Muscle layer of duodenum (tissue), 2 donors: Measurements from ENCODE around the gene ITGBL1.

Experiments
- H3K27ac ChIP-seq: one replicate; pipeline ENCODE4 v1.7.0; 2013; ENCODE audit warnings: mild to moderate bottlenecking, low read length
- H3K27me3 ChIP-seq: one replicate; pipeline ENCODE4 v1.7.0; 2013; ENCODE audit warnings: low read depth, mild to moderate bottlenecking, control low read depth, low read length
- H3K36me3 ChIP-seq, 2 donors: one replicate each; pipeline ENCODE4 v1.7.0; 2013; ENCODE audit warnings: low read length in 2 of 2, control low read depth in 1 of 2, mild to moderate bottlenecking in 1 of 2; ENCODE audit not compliant: insufficient read depth in 2 of 2, control insufficient read depth in 1 of 2
- H3K4me1 ChIP-seq, 2 donors: one replicate each; pipeline ENCODE4 v1.7.0; 2013; ENCODE audit warnings: low read length in 2 of 2, mild to moderate bottlenecking in 2 of 2, control low read depth in 1 of 2, moderate library complexity in 1 of 2; ENCODE audit not compliant: insufficient read depth in 2 of 2, control insufficient read depth in 1 of 2
- H3K4me3 ChIP-seq, 2 donors: one replicate each; pipeline ENCODE4 v1.7.0; 2013; ENCODE audit warnings: low read length in 2 of 2, low read depth in 1 of 2, mild to moderate bottlenecking in 1 of 2
- H3K9me3 ChIP-seq, 2 donors: one replicate each; pipeline ENCODE4 v1.7.0; 2013; ENCODE audit warnings: low read length in 2 of 2, control low read depth in 1 of 2, mild to moderate bottlenecking in 1 of 2; ENCODE audit not compliant: control insufficient read depth in 1 of 2
- donor health status: healthy.

Gene ITGBL1

DNA sequence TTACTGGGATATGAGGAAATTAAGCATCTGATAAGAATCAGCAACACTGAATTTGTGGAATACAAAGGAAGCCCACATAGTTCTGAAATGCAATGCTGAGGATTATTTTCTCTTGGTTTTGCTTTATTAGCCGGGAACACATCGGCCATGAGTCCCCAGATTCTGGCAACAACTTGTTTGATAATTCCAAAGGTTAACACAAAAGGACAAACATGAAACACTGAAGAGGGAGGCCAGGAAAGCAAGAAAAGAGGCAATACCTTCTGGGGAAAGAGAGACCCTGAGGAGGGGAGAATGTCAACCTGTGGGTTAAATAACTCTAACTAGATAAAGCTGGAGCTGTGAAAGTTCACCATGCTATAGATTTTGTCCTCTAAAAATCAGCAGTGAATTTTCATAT is 285.9 kb downstream of the ITGBL1 start:
- no peaks in the 10 kb centered on the region for H3K9me3 ChIP-seq
- H3K4me1 ChIP-seq, result no peaks in the 10 kb centered on the region
- H3K4me3 ChIP-seq, result no peak overlapping the region
- no peak overlapping the region for H3K27ac ChIP-seq
- H3K36me3 ChIP-seq, result no peaks in the 10 kb centered on the region
- H3K27me3 ChIP-seq, result no peaks in the 10 kb centered on the region

DNA sequence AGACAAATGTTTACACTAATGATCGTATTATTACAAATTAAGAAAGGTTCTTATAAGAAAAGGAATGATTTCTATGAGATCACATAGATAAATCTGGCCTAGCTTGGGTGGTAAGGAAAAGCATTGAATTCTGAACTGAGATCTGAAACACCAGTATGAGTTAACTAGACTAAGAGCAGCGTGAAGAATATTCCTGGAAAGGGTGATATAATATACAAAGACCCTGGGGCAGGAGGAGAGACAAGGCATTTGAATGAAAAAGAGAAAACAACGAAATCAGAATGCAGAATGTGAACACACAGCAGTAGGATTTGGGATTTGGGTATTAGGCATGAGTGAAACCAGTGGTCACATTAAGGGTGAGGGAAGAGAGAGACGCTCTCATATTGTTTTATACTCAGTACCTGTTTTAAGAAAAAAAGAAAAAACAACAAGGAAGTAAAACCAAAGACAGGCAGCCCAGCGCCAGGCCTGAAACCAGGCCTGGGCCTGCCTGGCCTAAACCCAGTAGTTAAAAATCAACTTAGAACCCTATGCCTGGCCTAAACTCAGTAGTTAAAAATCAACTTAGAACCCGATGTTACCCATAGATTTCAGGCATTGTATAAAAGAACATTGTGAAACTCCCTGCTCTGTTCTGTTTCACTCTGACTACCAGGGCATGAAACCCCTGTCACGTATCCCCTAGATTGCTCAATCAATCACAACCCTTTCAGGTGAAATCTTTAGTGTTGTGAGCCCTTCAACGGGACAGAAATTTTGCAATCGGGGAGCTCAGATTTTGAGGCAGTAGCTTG is 287.1 kb downstream of the ITGBL1 start:
- H3K36me3 ChIP-seq, result no peaks in the 10 kb centered on the region

DNA sequence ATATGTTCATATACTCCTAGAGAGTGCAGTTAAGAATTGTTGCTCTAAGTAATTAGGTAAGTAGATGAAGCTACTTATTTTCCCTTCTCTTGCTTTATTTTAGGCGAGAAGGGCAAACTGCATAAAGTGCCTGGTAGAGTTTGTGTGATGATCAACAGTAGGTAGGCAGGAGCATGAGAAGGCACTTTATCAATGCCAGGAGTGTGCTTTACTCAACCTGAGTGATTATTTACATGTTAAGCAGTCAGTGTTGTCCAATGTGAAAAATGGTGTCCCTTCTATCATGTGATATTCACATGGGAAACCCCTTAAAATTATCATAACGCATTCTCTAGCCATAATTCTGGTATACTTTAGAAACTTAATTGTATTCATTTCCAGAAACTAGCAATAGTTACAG is 294.0 kb downstream of the ITGBL1 start:
- H3K27ac ChIP-seq, result no peak overlapping the region
- H3K36me3 ChIP-seq, result no peaks in the 10 kb centered on the region
- no peaks in the 10 kb centered on the region for H3K27me3 ChIP-seq
- H3K4me3 ChIP-seq, result no peak overlapping the region
- no peaks in the 10 kb centered on the region for H3K4me1 ChIP-seq
- H3K9me3 ChIP-seq, result no peaks in the 10 kb centered on the region

More for the DNA sequence above, 287.1 kb downstream of the ITGBL1 start:
- no peaks in the 10 kb centered on the region for H3K9me3 ChIP-seq
- no peaks in the 10 kb centered on the region for H3K27me3 ChIP-seq
- no peak overlapping the region for H3K4me3 ChIP-seq
- H3K4me1 ChIP-seq, result no peaks in the 10 kb centered on the region
- no peak overlapping the region for H3K27ac ChIP-seq

DNA sequence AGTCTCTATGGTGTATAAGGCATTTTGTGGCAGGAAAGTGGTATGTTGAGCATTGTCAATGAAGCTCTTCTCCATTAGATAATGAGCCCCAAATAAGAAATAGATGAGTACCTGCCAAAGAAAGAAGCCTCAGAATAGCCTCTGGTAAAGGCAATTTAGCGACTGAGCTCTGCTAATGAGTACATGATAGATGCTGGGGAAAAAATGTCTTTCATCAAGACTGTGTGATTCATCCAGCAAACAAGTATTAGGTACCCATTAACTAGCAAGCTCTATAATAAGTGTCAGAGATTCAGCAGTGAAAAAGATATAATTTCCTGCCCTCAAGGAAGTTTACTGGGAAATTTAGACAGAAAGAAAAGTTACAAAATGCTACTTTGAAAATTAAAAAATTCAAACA is 294.6 kb downstream of the ITGBL1 start:
- Histone ChIP-seq H3K36me3 (no peaks in the 10 kb centered on the region), H3K4me3 (no peak overlapping the region), H3K27ac (no peak overlapping the region), H3K27me3 (no peaks in the 10 kb centered on the region), H3K4me1 (no peaks in the 10 kb centered on the region), H3K9me3 (no peaks in the 10 kb centered on the region)

DNA sequence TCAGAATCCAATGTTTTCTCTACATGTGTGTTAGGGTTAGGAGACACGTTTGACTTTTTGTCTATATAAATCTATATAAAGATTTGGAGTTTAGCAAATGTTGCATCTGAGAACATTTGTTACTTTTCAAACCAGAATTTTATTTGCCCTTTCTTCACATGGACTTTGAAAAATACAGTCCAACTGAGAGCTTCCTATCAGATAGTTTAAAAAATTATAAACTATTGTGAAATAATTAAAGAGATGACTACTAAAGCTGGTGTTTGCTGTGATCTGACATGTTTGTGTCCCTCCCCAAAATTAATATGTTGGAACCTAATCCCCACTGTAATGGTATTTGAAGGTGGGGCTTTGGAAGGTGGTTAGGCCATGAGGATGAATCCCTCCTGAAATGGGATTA is 297.1 kb downstream of the ITGBL1 start:
- no peaks in the 10 kb centered on the region for H3K9me3 ChIP-seq
- H3K36me3 ChIP-seq, result no peaks in the 10 kb centered on the region
- no peak overlapping the region for H3K4me3 ChIP-seq

DNA sequence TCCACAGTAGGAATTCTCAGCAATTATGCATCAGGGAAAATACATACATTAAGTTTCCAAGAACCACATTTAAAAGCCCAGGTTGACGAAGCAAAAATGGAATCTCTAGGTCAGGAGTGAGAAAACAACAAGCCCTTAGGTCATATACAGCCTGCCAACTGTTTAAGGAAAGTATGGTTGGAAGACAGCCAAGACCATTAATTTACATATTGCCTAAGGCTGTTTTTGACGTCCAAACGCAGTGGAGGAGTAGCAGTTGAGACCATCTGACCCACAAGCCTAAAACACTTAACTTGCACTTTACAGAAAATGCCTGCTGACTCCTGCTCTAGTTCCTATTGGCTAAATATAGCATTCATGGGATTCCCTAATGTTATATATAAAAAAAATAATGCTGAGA is 299.0 kb downstream of the ITGBL1 start:
- Histone ChIP-seq H3K4me1 (no peaks in the 10 kb centered on the region), H3K9me3 (no peaks in the 10 kb centered on the region), H3K36me3 (no peaks in the 10 kb centered on the region), H3K27ac (no peak overlapping the region), H3K4me3 (no peak overlapping the region), H3K27me3 (no peaks in the 10 kb centered on the region)

More for the DNA sequence above, 297.1 kb downstream of the ITGBL1 start:
- H3K27ac ChIP-seq, result no peak overlapping the region
- H3K27me3 ChIP-seq, result no peaks in the 10 kb centered on the region
- no peaks in the 10 kb centered on the region for H3K4me1 ChIP-seq

DNA sequence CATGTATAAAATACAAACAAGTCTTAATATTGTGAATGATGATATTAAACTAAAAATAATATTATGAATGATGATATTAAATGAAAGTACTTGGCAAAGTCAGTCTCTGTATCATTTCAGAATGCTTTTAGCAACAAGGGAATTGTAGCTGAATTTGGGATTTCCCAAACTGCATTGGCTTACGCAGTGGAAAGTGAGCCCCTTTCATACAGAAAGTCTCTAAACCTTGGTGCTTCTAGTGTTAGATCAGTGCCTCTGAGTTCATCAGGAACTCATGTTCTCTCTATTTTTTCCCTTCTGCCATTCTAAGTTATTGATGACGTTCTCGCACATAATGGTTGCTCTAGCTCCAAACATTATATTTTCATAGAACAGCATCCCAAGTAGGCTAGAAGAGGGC is 300.0 kb downstream of the ITGBL1 start:
- Histone ChIP-seq H3K27me3 (no peaks in the 10 kb centered on the region), H3K4me1 (no peaks in the 10 kb centered on the region), H3K27ac (no peak overlapping the region), H3K4me3 (no peak overlapping the region), H3K9me3 (no peaks in the 10 kb centered on the region), H3K36me3 (no peaks in the 10 kb centered on the region)

DNA sequence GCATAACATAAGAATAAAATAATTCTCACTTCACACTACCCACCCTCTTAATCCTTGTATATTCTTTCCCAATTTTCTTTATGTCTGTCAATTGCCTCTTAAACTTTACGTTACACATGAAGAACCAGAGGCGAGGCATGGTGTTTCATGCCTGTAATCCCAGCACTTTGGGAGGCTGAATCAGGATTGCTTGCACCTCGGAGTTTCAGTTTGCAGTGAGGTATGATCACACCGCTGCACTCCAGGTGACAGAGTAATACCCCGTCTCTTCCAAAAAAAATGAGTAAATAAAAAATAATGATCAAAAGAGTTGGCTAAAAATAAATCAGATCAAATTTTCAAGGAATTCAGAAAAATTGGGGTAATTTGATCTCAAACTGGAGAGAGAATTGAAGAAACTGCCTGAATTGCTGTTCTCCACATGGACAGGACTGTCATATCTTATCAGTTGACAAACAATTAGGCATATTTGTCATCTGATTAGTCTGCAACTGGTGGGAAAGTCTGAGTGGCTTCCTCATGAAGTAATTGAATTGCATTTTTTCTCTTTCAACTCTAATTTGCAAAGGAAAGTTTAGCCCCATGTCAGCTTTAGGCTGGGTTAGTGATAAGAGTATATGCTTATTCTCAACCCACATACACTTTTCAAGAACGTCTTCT is 302.9 kb downstream of the ITGBL1 start:
- Histone ChIP-seq H3K4me1 (no peaks in the 10 kb centered on the region), H3K27me3 (no peaks in the 10 kb centered on the region), H3K36me3 (no peaks in the 10 kb centered on the region), H3K9me3 (no peaks in the 10 kb centered on the region), H3K27ac (no peak overlapping the region), H3K4me3 (no peak overlapping the region)

DNA sequence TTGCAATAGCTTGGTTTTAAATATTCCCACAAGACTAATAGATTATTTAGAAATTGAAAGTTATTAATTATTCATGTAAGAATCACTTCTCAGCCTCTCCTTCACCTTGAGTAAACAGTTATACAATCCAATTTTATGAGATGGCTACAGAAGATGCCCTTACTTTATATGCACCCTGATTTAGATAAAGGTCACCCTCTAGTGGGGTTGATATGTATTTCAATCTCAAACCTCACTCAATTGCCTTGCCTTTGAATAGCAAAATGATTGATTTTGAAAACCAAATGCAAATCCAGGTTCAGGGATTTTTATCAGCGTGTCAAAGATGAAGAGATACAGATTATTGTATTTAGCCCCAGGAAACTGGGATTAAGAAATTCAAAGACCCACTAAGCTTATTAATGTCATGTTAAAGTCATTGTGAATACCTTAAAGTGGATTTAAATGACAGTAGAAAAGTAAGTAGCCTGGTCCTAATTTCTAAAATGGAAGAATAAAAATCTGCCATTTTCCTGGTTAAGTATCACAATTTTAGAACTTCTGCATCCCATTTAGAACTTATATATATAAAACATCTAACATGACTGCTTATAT is 305.1 kb downstream of the ITGBL1 start:
- no peaks in the 10 kb centered on the region for H3K27me3 ChIP-seq
- no peaks in the 10 kb centered on the region for H3K36me3 ChIP-seq
- H3K9me3 ChIP-seq, result no peaks in the 10 kb centered on the region
- H3K4me3 ChIP-seq, result no peak overlapping the region
- H3K4me1 ChIP-seq, result no peaks in the 10 kb centered on the region
- H3K27ac ChIP-seq, result no peak overlapping the region

DNA sequence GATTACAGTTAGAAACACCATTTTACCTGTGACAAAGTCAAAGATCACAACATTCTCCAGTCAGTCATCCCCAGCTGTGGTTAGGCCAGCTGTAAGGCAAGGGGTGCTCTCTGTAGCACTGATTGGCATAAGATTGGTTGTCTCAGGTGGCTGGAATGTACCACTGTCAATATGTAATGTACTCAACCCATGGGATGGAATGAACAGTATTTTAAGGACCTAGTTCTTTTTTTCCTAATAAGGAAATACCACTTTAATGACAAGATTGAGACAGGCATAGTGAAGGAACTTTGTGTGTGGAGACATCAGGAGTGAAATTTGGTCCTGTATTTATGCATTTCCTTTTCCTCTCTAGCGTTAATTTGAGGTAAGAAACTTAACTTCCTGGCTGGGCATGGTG is 310.7 kb downstream of the ITGBL1 start:
- H3K4me3 ChIP-seq, result no peak overlapping the region
- H3K27ac ChIP-seq, result no peak overlapping the region
- no peaks in the 10 kb centered on the region for H3K9me3 ChIP-seq
- H3K4me1 ChIP-seq, result no peaks in the 10 kb centered on the region
- no peaks in the 10 kb centered on the region for H3K27me3 ChIP-seq
- no peaks in the 10 kb centered on the region for H3K36me3 ChIP-seq
